Stomach (tissue), 4 donors: ENCODE measurements around the gene LPIN2.

ENCODE experiments used
- CTCF ChIP-seq, 7 experiments: fragments of 450-650 bp in 4 of 7; fragments of 200-600 bp in 3 of 7; sonication (generic) in 3 of 7; IDR thresholded peaks; one replicate each; pipeline ENCODE4 v1.5.1; 2016 to 2019; ENCODE audit warnings: antibody characterized with exemption in 7 of 7, control low read depth in 2 of 7, mild to moderate bottlenecking in 1 of 7
- POLR2A ChIP-seq, 4 donors: fragments of 450-650 bp; IDR thresholded peaks; one replicate each; pipeline ENCODE4 v1.6.1; 2016; ENCODE audit warnings: antibody characterized with exemption in 4 of 4, control low read depth in 2 of 4, mild to moderate bottlenecking in 1 of 4, moderate library complexity in 1 of 4

GRCh38 chr18:2967820-2968219, 45.1 kb downstream of the LPIN2 start:
- TF ChIP-seq POLR2A (IDR thresholded peaks at IDR 0.05) = no peak
- no peak for TF ChIP-seq CTCF (IDR thresholded peaks at IDR 0.05)
